ENCODE data around the gene UBE3C. TPM values are rescaled to one million over a fixed set of nuclear protein-coding genes. Genes with fewer than 3 reads are reported as not detected.

The UBE3C gene
- total RNA-seq, 4 donors from 2014 or later, result 62.6 to 91.8 (median 73.7) TPM

DNA sequence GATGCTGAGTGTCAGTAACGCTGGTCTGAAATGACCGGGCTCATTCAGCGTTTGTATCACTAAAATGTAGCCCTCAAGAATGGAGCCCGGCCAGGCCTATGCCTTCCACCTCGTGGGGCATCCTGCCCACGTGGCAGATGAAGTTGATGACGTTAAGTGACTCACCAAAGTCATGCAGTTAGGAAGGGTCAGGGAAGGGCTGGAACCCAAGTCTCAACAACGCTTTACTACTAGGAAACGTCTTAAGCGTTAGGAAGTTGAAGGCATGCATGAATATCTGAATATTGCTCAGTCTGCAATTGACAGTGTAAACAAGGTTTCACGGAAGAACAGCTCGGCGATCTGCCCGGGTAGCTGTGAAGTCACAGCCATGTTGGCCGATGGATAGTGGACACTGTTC, 14.0 kb upstream of the UBE3C start:
- TF ChIP-seq, protein P1, sequence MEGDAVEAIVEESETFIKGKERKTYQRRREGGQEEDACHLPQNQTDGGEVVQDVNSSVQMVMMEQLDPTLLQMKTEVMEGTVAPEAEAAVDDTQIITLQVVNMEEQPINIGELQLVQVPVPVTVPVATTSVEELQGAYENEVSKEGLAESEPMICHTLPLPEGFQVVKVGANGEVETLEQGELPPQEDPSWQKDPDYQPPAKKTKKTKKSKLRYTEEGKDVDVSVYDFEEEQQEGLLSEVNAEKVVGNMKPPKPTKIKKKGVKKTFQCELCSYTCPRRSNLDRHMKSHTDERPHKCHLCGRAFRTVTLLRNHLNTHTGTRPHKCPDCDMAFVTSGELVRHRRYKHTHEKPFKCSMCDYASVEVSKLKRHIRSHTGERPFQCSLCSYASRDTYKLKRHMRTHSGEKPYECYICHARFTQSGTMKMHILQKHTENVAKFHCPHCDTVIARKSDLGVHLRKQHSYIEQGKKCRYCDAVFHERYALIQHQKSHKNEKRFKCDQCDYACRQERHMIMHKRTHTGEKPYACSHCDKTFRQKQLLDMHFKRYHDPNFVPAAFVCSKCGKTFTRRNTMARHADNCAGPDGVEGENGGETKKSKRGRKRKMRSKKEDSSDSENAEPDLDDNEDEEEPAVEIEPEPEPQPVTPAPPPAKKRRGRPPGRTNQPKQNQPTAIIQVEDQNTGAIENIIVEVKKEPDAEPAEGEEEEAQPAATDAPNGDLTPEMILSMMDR (IDR thresholded peaks at IDR 0.05; ENCODE audit: low read depth), result no peak

DNA sequence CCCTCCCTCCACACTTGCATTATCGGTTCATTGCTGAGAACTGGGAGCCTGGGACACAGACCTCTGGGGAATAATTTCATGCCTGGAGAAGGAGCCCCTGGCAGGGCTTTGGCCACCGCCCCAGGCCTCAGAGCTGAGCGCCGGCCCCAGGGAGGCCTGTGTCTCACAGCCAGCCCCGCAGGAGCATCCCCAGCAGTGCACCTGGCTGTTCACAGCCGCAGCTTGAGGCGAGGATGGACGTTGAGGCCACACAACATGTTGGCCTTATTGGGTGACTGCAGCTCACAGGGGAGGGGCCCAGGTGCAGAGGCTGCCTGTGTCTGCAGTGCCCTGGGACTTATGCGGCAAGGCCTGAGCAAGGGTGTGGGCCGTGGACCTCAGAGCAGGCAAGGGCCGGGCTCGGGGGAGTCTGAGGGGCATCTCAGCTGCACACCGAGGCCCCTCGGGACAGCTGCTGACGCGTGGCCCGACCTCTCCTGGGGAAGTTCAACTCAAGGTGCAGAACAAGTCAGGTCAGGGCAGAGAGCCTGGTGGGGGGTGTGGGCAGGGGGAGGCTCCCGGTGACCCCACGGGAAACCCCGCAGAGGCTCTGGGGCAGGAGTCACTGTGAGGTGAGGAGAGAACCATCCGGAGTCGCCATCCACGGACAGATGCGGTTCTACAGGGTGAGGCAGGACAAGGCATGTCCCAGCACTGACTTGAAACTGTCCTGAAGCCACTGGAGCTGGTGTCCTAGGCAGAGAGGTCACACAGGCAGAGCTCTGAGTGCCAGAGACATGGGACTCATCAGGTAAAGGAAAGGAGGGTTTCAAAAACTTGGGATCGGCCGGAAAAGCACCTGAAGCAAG, 13.1 kb upstream of the UBE3C start:
- TF ChIP-seq, protein P1 (IDR thresholded peaks at IDR 0.05; ENCODE audit: low read depth), result no peak

DNA sequence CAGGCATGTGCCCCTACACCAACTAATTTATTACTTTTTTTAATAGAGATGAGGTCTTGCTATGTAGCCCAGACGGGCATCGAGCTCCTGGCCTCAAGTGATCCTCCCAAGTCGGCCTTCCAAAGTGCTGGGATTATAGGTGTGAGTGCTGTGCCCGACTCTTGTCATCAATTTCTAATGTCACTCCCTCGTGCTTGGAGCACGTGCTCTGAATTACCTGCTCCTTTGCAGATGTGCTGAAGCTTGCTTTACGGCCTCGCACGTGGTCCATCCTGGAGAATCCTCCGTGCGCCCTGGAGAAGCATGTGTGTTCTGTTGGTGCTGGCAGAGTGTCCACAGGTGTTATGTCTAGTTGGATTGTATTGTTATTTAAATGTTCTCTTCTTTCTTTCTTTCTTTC, 11.8 kb upstream of the UBE3C start:
- TF ChIP-seq, protein P1 (IDR thresholded peaks at IDR 0.05; ENCODE audit: low read depth), result no peak

DNA sequence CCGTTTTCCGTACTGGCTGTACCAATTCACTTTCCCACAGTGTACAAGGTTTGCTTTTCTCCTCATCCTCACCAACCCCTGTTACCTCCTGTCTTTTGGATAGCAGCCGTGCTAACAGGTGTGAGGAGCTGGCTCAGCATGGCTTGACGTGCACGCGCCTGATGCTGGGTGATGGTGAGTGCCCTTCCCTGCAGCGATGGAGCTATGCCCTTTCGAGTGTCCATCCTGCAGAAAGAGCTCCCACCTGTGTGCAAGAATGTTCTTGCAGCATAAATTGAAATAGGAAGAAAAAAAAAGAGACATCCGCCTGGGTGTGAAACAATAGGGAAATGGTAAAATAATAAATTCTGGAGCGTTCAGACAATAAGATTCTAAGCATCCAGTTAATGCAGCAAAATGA, 9.5 kb upstream of the UBE3C start:
- TF ChIP-seq, protein P1 (IDR thresholded peaks at IDR 0.05; ENCODE audit: low read depth), result no peak

DNA sequence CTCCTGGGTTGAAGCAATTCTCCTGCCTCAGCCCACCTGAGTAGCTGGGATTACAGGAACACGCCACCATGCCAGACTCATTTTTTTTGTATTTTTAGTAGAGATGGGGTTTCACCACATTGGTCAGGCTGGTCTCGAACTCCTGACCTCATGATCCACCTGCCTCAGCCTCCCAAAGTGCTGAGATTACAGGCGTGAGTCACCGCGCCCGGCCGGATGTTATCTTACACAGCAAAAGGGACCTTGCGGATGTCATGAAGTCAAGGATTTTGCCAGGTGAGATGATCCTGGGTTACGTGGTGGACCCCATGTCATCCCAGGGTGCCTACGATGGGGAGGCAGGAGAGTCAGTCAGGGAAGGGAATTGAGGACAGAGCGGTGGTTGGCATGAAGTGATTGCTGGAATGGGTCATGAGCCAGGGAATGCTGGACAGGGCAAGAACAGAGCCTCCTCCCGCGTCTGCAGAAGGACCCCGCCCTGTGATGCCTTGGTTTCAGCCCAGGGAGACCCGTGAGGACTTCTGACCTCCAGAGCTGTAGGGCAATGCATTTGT, 8.7 kb upstream of the UBE3C start:
- TF ChIP-seq, protein P1 (IDR thresholded peaks at IDR 0.05; ENCODE audit: low read depth), result no peak

DNA sequence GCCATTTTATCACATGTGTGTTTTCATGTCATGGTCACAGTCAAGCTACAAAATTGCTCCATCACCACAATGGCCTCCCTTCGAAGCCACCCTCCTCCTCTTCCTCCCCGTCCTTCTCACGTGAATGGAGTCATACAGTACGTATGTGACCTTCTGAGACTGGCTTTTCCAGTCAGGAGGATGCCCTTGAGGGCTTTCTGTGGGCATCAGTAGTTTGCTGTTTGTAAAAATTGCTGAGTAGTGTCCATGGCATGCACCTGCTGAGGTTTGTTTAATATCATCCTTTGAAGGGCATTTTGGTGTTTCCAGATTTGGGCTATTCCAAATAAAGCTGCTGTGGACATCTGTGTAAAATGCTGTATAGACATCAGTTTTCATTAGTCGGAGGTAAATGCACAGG, 5.9 kb upstream of the UBE3C start:
- TF ChIP-seq, protein P1 (IDR thresholded peaks at IDR 0.05; ENCODE audit: low read depth), result no peak

DNA sequence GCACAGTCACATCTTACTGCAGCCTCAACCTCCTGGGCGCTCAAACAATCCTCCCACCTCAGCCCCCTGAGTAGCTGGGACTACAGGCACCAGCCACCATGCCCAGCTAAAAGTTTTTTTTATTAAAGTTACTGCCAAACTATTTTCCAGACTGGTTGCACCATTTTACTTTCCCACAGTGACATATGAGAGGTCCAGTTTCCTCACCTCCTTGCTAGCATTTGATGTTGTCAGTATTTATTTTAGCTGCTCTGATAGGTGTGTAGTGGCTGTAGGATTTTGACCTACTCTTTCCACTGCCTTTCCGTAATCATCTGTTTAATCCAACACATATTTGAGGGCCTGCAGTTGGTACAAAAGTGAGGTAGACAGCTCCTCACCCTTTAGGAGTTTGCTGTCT, 5.4 kb upstream of the UBE3C start:
- TF ChIP-seq, protein P1 (IDR thresholded peaks at IDR 0.05; ENCODE audit: low read depth), result no peak
